BLaER1 treated with 17β-estradiol and CSF1 and Interleukin-3, amounts not matched to agents 10 nM and 100 nM (cell line): ENCODE data around the gene MAP4K4.

Experiments
- H3K27ac ChIP-seq, 11 experiments: shearing (Covaris generic); formaldehyde crosslinking; 2 replicates each; pipeline ENCODE4 v1.8.1; 2022
- H3K27me3 ChIP-seq, 11 experiments: shearing (Covaris generic); formaldehyde crosslinking; 2 replicates each; pipeline ENCODE4 v1.8.1; 2022
- H3K36me3 ChIP-seq, 11 experiments: shearing (Covaris generic); formaldehyde crosslinking; 2 replicates each; pipeline ENCODE4 v1.8.1; 2022
- H3K4me1 ChIP-seq, 10 experiments: shearing (Covaris generic); formaldehyde crosslinking; 2 replicates each; pipeline ENCODE4 v1.8.1; 2022
- H3K4me2 ChIP-seq, 11 experiments: shearing (Covaris generic); formaldehyde crosslinking; 2 replicates each; pipeline ENCODE4 v1.8.1; 2022
- H3K4me3 ChIP-seq, 10 experiments: shearing (Covaris generic); formaldehyde crosslinking; 2 replicates each; pipeline ENCODE4 v1.8.1; 2022
- H3K9ac ChIP-seq, 11 experiments: shearing (Covaris generic); formaldehyde crosslinking; 2 replicates each; pipeline ENCODE4 v1.8.1; 2022
- H3K9me3 ChIP-seq, 11 experiments: shearing (Covaris generic); formaldehyde crosslinking; replicated peaks in 1 of 11; 2 replicates each; pipeline ENCODE4 v1.8.1; 2022
- H4K20me1 ChIP-seq, 11 experiments: shearing (Covaris generic); formaldehyde crosslinking; 2 replicates each; pipeline ENCODE4 v1.8.1; 2022
- Cebpa-rat ChIP-seq, 11 experiments: shearing (Covaris generic); IDR thresholded peaks; 2 replicates each; pipeline ENCODE4 v1.8.1; 2022

The MAP4K4 gene

GRCh38 chr2:101811226-101812015 lies 113.9 kb downstream of the MAP4K4 start:
- H3K9ac ChIP-seq, result no peak overlapping the region
- peaks cover 80 to 100% (median 97%) of the 10 kb centered on the region in 11 experiments for H4K20me1 ChIP-seq
- no peak overlapping the region for H3K27ac ChIP-seq
- peak overlapping the region in 2 of 11 experiments; percentile 6 to 21; a peak in 2 of 22 replicates for H3K4me2 ChIP-seq
- H3K4me3 ChIP-seq, result no peak overlapping the region
- peaks cover 0 to 77% (median 40%) of the 10 kb centered on the region in 11 experiments; a peak in 19 of 22 replicates for H3K36me3 ChIP-seq
- no peaks in the 10 kb centered on the region; a peak in 1 of 22 replicates for H3K9me3 ChIP-seq
- no peaks in the 10 kb centered on the region for H3K27me3 ChIP-seq
- peaks cover 18 to 34% (median 24%) of the 10 kb centered on the region in 10 experiments for H3K4me1 ChIP-seq
- TF ChIP-seq Cebpa-rat (IDR thresholded peaks at IDR 0.05), result no peak

DNA sequence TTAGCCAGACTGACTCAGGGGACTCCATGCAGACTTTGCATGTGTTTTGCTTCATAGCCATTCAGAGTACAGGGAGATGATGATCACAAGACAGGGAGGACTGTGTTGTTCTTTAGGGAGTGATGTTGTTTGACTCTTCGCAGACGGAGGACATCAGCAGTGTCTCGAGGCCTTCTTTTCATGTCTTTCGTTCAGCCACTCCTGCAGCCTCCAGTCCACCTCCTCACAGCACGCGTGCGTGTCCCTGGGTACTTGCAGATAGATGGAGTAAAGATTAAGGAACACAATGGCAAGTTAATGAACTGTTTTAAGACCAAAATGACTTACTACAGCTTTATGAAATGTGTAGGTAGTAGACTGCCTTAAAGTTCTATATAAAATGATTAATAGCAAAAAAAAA lies 114.7 kb downstream of the MAP4K4 start:
- Histone ChIP-seq H3K9ac (no peak overlapping the region), H3K4me3 (no peak overlapping the region), H3K27ac (no peak overlapping the region), H3K36me3 (peaks cover 0 to 79% (median 42%) of the 10 kb centered on the region in 11 experiments; a peak in 19 of 22 replicates), H3K4me2 (no peak overlapping the region), H4K20me1 (peaks cover 80 to 100% (median 97%) of the 10 kb centered on the region in 11 experiments), H3K27me3 (no peaks in the 10 kb centered on the region), H3K9me3 (no peaks in the 10 kb centered on the region; a peak in 1 of 22 replicates), H3K4me1 (peaks cover 10 to 34% (median 16%) of the 10 kb centered on the region in 10 experiments)
- TF ChIP-seq Cebpa-rat (IDR thresholded peaks at IDR 0.05), result no peak

GRCh38 chr2:101814752-101815151 lies 117.2 kb downstream of the MAP4K4 start:
- H3K27ac ChIP-seq, result no peak overlapping the region
- no peaks in the 10 kb centered on the region for H3K27me3 ChIP-seq
- H4K20me1 ChIP-seq, result peaks cover 94 to 100% (median 99%) of the 10 kb centered on the region in 11 experiments
- no peak overlapping the region for H3K9ac ChIP-seq
- no peak for TF ChIP-seq Cebpa-rat (IDR thresholded peaks at IDR 0.05)
- H3K4me2 ChIP-seq, result no peak overlapping the region
- H3K4me1 ChIP-seq, result peaks cover 0 to 48% (median 3%) of the 10 kb centered on the region in 10 experiments; a peak in 10 of 20 replicates
- H3K4me3 ChIP-seq, result no peak overlapping the region
- peaks cover 0 to 61% (median 34%) of the 10 kb centered on the region in 11 experiments; a peak in 19 of 22 replicates for H3K36me3 ChIP-seq
- H3K9me3 ChIP-seq, result no peaks in the 10 kb centered on the region; a peak in 1 of 22 replicates

DNA sequence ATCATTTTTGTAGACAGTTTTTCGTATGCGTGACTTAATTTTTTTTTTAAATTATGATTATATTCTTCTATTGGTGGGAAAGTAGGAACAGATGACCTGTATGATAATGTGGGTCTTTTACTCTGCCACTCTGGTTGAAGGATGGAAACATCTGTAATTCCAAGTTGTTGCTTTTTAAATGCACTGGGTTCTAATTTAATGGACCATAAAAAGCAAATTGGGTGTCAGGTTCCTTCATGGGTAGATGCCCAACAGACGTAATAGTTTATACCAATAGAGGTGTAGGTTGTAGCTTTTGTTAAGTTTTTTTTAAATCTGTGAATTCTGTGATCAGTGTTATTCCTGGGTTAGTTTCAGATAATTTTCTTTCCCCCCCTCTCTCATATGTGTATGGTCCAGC lies 117.6 kb downstream of the MAP4K4 start:
- Histone ChIP-seq H3K27me3 (no peaks in the 10 kb centered on the region), H3K9me3 (no peaks in the 10 kb centered on the region; a peak in 1 of 22 replicates), H3K4me1 (peaks cover 0 to 52% (median 2%) of the 10 kb centered on the region in 10 experiments; a peak in 8 of 20 replicates), H3K4me2 (no peak overlapping the region), H3K4me3 (no peak overlapping the region), H3K9ac (no peak overlapping the region), H3K36me3 (peaks cover 0 to 57% (median 33%) of the 10 kb centered on the region in 11 experiments; a peak in 19 of 22 replicates), H4K20me1 (peaks cover 95 to 100% (median 99%) of the 10 kb centered on the region in 11 experiments), H3K27ac (no peak overlapping the region)
- no peak for TF ChIP-seq Cebpa-rat (IDR thresholded peaks at IDR 0.05)

- peaks cover 0 to 59% (median 2%) of the 10 kb centered on the region in 10 experiments; a peak in 8 of 20 replicates for H3K4me1 ChIP-seq
- no peak overlapping the region for H3K9ac ChIP-seq
- H3K27me3 ChIP-seq, result no peaks in the 10 kb centered on the region
- H3K4me2 ChIP-seq, result no peak overlapping the region
- peaks cover 0 to 52% (median 31%) of the 10 kb centered on the region in 11 experiments; a peak in 19 of 22 replicates for H3K36me3 ChIP-seq
- no peak for TF ChIP-seq Cebpa-rat (IDR thresholded peaks at IDR 0.05)
- H4K20me1 ChIP-seq, result peaks cover 97 to 100% (median 100%) of the 10 kb centered on the region in 11 experiments
- H3K9me3 ChIP-seq, result no peaks in the 10 kb centered on the region; a peak in 1 of 22 replicates
- H3K27ac ChIP-seq, result no peak overlapping the region
- H3K4me3 ChIP-seq, result no peak overlapping the region
These were observed 118.4 kb downstream of the MAP4K4 start for GRCh38 chr2:101815739-101816391.

DNA sequence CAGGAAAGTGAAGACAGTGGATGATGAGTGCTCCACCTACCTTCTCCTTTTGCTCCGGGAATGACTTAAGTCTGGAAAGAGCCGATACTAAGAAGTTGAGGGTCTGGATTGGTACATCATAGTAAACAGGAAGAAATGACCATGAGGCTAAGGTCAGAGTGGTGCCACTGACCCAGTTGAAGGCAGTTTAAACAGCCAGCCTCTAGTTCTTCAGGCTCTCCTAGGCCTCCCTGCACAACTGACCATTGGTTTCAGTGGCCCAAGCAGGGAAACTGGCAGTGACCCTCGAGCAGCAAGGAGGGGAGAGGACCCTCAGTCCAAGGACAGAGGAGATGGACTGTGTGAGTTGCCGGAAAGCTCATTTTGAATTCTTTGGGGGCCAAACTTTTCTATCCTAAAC lies 119.1 kb downstream of the MAP4K4 start:
- H4K20me1 ChIP-seq, result peaks cover 97 to 100% (median 100%) of the 10 kb centered on the region in 11 experiments
- H3K9ac ChIP-seq, result no peak overlapping the region
- no peak overlapping the region for H3K4me2 ChIP-seq

DNA sequence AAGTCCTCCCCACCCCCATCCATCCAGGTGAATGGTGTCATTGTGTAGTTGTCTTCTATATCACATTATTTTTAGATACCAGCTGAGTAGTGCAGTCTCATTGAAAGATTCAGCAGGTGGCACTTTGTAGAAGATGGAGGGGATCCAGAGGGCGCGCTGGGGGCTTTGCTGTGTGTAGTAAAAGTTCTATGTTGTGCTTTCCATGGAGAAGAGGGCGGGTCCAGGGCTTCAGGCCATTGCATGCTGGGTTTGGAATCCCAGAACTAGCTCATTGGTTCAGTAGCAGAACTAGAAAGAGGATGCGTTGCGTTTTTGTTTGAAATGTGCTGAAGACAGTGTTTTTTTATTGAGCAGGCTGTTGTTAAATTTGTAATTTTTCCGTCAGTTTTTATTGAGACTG lies 120.0 kb downstream of the MAP4K4 start:
- Histone ChIP-seq H3K4me2 (peak overlapping the region in 2 of 11 experiments; percentile 3 to 57; a peak in 4 of 22 replicates), H3K36me3 (peaks cover 0 to 36% (median 18%) of the 10 kb centered on the region in 11 experiments; a peak in 14 of 22 replicates), H3K4me1 (peaks cover 0 to 60% (median 2%) of the 10 kb centered on the region in 10 experiments; a peak in 9 of 20 replicates), H3K4me3 (no peak overlapping the region), H3K27me3 (no peaks in the 10 kb centered on the region), H3K9me3 (no peaks in the 10 kb centered on the region; a peak in 1 of 22 replicates), H4K20me1 (peaks cover 96 to 100% (median 100%) of the 10 kb centered on the region in 11 experiments), H3K9ac (no peak overlapping the region), H3K27ac (no peak overlapping the region)
- no peak for TF ChIP-seq Cebpa-rat (IDR thresholded peaks at IDR 0.05)

More for the DNA sequence above, 119.1 kb downstream of the MAP4K4 start:
- Histone ChIP-seq H3K9me3 (no peaks in the 10 kb centered on the region; a peak in 1 of 22 replicates), H3K27ac (no peak overlapping the region), H3K4me1 (peaks cover 0 to 60% (median 2%) of the 10 kb centered on the region in 10 experiments; a peak in 8 of 20 replicates), H3K4me3 (no peak overlapping the region), H3K36me3 (peaks cover 0 to 44% (median 23%) of the 10 kb centered on the region in 11 experiments; a peak in 19 of 22 replicates), H3K27me3 (no peaks in the 10 kb centered on the region)
- TF ChIP-seq Cebpa-rat (IDR thresholded peaks at IDR 0.05), result no peak

DNA sequence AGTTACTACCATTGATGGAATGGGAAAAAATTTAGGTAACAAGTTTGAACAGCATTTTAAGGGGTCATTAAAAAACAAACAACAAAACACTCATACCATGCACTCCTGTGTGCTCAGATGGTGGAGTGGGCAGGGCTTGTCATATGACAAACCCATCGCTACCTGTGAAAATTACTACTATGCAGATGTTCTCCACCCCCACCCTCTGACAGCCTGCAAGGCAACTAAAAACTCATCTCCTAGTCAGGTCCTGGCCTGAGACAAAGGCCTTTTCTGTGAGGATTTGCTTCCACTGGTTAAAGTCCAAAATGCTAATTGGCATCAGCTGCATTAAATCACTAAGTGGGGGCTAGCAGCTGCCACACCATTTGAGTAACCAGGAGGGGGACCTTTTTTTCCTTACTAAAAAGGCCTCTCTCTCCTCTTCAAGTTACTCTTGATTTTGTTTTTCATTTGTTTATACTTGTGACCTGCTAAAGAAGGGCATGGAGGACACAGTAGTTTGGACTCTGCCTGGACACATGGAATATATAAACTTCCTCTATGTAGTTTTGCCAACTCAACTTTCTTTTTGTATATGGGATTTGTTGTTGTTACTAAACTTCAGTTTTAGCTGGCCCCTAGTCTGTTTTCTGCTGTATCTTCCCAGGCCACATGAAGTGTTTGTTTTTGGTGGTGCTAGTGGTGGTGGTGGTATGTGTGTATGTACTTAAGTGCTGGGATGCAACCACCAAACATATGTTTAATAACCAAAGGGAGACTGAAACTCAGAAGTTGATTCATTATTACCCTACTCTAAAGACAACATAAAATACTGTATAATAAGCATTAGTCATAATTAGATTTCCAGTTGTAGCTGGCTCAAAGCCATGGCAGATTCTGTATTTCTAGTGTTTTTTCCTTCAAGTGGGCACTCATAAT lies 121.3 kb downstream of the MAP4K4 start:
- H3K9me3 ChIP-seq, result no peaks in the 10 kb centered on the region
- H3K9ac ChIP-seq, result no peak overlapping the region
- H3K4me2 ChIP-seq, result peak overlapping the region in 3 of 11 experiments; percentile 10 to 58 (median 57); a peak in 5 of 22 replicates
- peaks cover 97 to 100% (median 100%) of the 10 kb centered on the region in 11 experiments for H4K20me1 ChIP-seq
- TF ChIP-seq Cebpa-rat (IDR thresholded peaks at IDR 0.05), result no peak
- H3K4me1 ChIP-seq, result peaks cover 0 to 66% (median 6%) of the 10 kb centered on the region in 10 experiments; a peak in 11 of 20 replicates
- H3K27me3 ChIP-seq, result no peaks in the 10 kb centered on the region
- H3K4me3 ChIP-seq, result no peak overlapping the region
- H3K36me3 ChIP-seq, result peaks cover 0 to 30% (median 23%) of the 10 kb centered on the region in 11 experiments; a peak in 16 of 22 replicates
- H3K27ac ChIP-seq, result peak overlapping the region in 1 of 11 experiments; percentile 4; a peak in 1 of 22 replicates
